ENCODE measurements around the gene AKR1C3. TPM values are rescaled to one million over a fixed set of nuclear protein-coding genes. Genes with fewer than 3 reads are reported as not detected.

AKR1C3 gene
- total RNA-seq, 2 experiments from 2014 or later, result not detected

DNA sequence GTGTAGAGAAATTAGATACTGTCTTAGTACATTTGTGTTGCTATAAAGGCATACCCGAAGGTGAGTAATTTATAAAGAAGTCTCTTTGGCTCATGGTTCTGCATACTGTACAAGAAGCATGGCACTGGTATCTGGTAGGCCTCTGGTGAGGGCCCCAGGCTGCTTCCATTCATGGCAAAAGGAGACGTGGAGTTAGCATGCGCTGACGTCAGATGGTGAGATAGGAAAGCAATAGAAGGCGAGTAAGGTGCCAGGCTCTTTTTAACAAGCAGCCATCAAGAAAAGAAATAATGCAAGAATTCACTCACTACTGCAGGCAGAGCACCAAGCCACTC is 52.7 kb downstream of the AKR1C3 start:
- H3K9me2 ChIP-seq (ENCODE audit: insufficient read depth, low read length), result no peaks in the 10 kb centered on the region
- no peak overlapping the region for H3K4me2 ChIP-seq (ENCODE audit: low read length)
- H3K4me3 ChIP-seq (ENCODE audit: low read depth, low read length, poor library complexity, severe bottlenecking), result no peak overlapping the region
- POLR2A ChIA-PET, result interaction anchor here (0.8 kb wide), 1 partner anchor 35 kb away, joined by 3 read pairs; no protein-coding TSS in a partner anchor
- no peak for TF ChIP-seq EZH2phosphoT487 (IDR thresholded peaks at IDR 0.05; ENCODE audit: borderline replicate concordance, low read depth, low read length)
- TF ChIP-seq, protein P1, sequence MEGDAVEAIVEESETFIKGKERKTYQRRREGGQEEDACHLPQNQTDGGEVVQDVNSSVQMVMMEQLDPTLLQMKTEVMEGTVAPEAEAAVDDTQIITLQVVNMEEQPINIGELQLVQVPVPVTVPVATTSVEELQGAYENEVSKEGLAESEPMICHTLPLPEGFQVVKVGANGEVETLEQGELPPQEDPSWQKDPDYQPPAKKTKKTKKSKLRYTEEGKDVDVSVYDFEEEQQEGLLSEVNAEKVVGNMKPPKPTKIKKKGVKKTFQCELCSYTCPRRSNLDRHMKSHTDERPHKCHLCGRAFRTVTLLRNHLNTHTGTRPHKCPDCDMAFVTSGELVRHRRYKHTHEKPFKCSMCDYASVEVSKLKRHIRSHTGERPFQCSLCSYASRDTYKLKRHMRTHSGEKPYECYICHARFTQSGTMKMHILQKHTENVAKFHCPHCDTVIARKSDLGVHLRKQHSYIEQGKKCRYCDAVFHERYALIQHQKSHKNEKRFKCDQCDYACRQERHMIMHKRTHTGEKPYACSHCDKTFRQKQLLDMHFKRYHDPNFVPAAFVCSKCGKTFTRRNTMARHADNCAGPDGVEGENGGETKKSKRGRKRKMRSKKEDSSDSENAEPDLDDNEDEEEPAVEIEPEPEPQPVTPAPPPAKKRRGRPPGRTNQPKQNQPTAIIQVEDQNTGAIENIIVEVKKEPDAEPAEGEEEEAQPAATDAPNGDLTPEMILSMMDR (conservative IDR thresholded peaks at IDR 0.05; ENCODE audit: low read length), result no peak
- no peak overlapping the region for H3K27ac ChIP-seq (ENCODE audit: low read depth, low read length, poor library complexity, severe bottlenecking)
- H3K79me2 ChIP-seq (ENCODE audit: insufficient read depth, low read depth, low read length), result no peaks in the 10 kb centered on the region
- H3K9me3 ChIP-seq (ENCODE audit: low read length), result no peaks in the 10 kb centered on the region; the same call in 1 of the 2 replicates
- BruUV-seq (replicated peaks), result no TSS peak
- H3K4me1 ChIP-seq (ENCODE audit: insufficient read depth, low read length, poor library complexity, severe bottlenecking), result no peaks in the 10 kb centered on the region
- no peak overlapping the region for H2AFZ ChIP-seq (ENCODE audit: low read length)
- no peaks in the 10 kb centered on the region for H4K20me1 ChIP-seq (ENCODE audit: insufficient read depth, low read length)
- intact Hi-C loops (cut with micrococcal nuclease; ENCODE audit: unreplicated experiment), result no loop called here
- CTCF ChIA-PET (ENCODE audit: unreplicated experiment), result no interaction called here
- no peak for DNase-seq (ENCODE audit: low spot score)
- H3K36me3 ChIP-seq (ENCODE audit: insufficient read depth, low read length), result no peaks in the 10 kb centered on the region

DNA sequence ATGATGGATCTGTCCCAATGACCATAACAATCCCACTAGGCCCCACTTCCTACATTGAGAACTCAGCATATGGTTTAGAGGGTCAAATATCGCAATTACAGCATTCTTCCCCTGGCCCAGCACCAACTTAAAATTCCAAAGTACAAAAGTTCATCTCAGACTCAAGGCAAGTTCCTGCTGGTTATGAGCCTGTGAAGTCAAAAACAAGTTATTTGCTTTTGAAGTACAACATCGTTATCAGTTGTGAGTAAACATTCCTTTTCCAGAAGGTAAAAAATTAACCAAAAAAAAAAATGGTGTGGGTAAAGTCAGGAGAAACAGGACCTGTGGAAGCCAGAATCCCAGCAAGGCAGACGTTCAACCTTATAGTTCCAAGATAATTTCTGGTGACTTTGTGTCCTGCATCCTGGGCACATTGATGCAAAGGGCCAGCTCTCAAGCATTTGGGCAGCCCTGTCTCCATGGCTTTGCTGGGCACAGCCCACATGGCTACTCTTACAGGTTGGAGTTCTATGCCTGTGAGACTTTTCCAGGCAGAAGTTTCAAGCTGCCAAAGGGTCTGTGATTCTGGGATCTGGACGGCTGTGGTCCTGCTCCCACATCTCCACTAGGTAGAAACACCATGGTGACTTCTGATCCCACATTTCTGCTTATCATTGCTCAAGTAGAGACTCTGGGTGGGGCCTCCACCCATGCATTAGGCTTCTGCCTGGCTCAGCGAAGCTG is 53.2 kb downstream of the AKR1C3 start:
- DNase-seq (ENCODE audit: low spot score), result no peak
- no peaks in the 10 kb centered on the region; the same call in 1 of the 2 replicates for H3K9me3 ChIP-seq (ENCODE audit: low read length)
- no TSS peak for BruUV-seq (replicated peaks)
- H3K79me2 ChIP-seq (ENCODE audit: insufficient read depth, low read depth, low read length), result no peaks in the 10 kb centered on the region
- no peaks in the 10 kb centered on the region for H3K4me1 ChIP-seq (ENCODE audit: insufficient read depth, low read length, poor library complexity, severe bottlenecking)
- H3K4me3 ChIP-seq (ENCODE audit: low read depth, low read length, poor library complexity, severe bottlenecking), result no peak overlapping the region
- H3K9me2 ChIP-seq (ENCODE audit: insufficient read depth, low read length), result no peaks in the 10 kb centered on the region
- H4K20me1 ChIP-seq (ENCODE audit: insufficient read depth, low read length), result no peaks in the 10 kb centered on the region
- no peak for TF ChIP-seq EZH2phosphoT487 (IDR thresholded peaks at IDR 0.05; ENCODE audit: borderline replicate concordance, low read depth, low read length)
- TF ChIP-seq, protein P1 (conservative IDR thresholded peaks at IDR 0.05; ENCODE audit: low read length), result no peak
- ChIA-PET CTCF (ENCODE audit: unreplicated experiment) (no interaction called here), POLR2A (no interaction called here)
- H3K36me3 ChIP-seq (ENCODE audit: insufficient read depth, low read length), result no peaks in the 10 kb centered on the region
- H3K27ac ChIP-seq (ENCODE audit: low read depth, low read length, poor library complexity, severe bottlenecking), result no peak overlapping the region
- intact Hi-C loops (cut with micrococcal nuclease; ENCODE audit: unreplicated experiment), result no loop called here
- no peak overlapping the region for H3K4me2 ChIP-seq (ENCODE audit: low read length)
- H2AFZ ChIP-seq (ENCODE audit: low read length), result no peak overlapping the region

DNA sequence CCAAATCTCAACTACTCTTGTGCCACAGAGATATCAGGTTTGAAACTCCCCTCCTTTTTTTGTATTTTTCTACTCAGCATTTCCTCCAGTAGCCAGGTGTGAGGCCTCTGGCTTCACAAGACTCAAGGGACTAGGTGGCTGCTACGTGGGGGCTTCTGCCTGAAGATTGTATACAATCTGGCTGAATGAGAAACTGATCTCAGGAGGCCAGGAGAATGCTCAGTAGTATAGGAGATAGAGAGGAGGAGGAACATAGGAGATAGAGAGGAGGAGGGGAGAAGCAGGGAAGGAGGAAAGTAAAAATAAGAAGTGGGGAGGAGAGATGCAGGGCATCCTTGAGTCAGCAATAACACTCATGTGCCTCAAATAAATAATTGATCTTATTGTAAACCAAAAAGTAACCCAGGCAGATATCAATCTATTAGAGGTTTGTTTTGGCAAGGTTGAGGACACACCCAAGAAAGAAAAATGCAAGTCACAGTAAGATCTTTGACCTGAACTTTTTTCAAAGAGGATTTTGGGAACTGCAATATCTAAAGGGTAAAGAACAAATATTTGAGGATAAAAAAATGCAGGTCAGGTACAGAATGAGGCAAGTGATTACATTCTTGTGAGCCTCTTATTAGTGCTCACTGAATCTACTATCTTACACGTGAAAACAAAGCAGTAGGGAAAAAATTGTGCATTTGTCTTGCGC is 53.9 kb downstream of the AKR1C3 start:
- POLR2A ChIA-PET, result no interaction called here
- Histone ChIP-seq H3K9me2 (ENCODE audit: insufficient read depth, low read length) (no peaks in the 10 kb centered on the region), H4K20me1 (ENCODE audit: insufficient read depth, low read length) (no peaks in the 10 kb centered on the region), H3K4me1 (ENCODE audit: insufficient read depth, low read length, poor library complexity, severe bottlenecking) (no peaks in the 10 kb centered on the region), H3K79me2 (ENCODE audit: insufficient read depth, low read depth, low read length) (no peaks in the 10 kb centered on the region), H3K27ac (ENCODE audit: low read depth, low read length, poor library complexity, severe bottlenecking) (no peak overlapping the region), H3K36me3 (ENCODE audit: insufficient read depth, low read length) (no peaks in the 10 kb centered on the region), H2AFZ (ENCODE audit: low read length) (no peak overlapping the region), H3K4me3 (ENCODE audit: low read depth, low read length, poor library complexity, severe bottlenecking) (no peak overlapping the region), H3K4me2 (ENCODE audit: low read length) (no peak overlapping the region), H3K9me3 (ENCODE audit: low read length) (no peaks in the 10 kb centered on the region; the same call in 1 of the 2 replicates)
- BruUV-seq (replicated peaks), result no TSS peak
- CTCF ChIA-PET (ENCODE audit: unreplicated experiment), result no interaction called here
- no peak for TF ChIP-seq EZH2phosphoT487 (IDR thresholded peaks at IDR 0.05; ENCODE audit: borderline replicate concordance, low read depth, low read length)
- TF ChIP-seq, protein P1 (conservative IDR thresholded peaks at IDR 0.05; ENCODE audit: low read length), result no peak
- no peak for DNase-seq (ENCODE audit: low spot score)
- intact Hi-C loops (cut with micrococcal nuclease; ENCODE audit: unreplicated experiment), result no loop called here
